Endothelial cell of umbilical vein (primary cell): ENCODE results near the gene CCSER1. TPM values are rescaled to one million over a fixed set of nuclear protein-coding genes. Genes with fewer than 3 reads are reported as not detected.

ENCODE experiments used
- BruUV-seq: library from RNA; stranded (reverse); fragments of 400-500 nt; replicated peaks from 2 replicates; lab custom pipeline; 2021; lab: Mats Ljungman, UMichigan
- CTCF ChIA-PET: fragments of 300-600, 350-600 bp; sonication (Branson Sonifier 250); formaldehyde crosslinking; loops from one replicate; lab custom pipeline; 2021; ENCODE audit warnings: antibody characterized with exemption, inconsistent platforms; lab: Charles Lee
- POLR2A ChIA-PET: fragments of 300-600, 350-600 bp; sonication (Branson Sonifier 250); formaldehyde crosslinking; loops from one replicate; lab custom pipeline; 2021; ENCODE audit warnings: antibody characterized with exemption, inconsistent platforms; lab: Charles Lee
- DNase-seq: peaks from one replicate; pipeline ENCODE4 v3.0.0-alpha.2; 2011; ENCODE audit warnings: low read depth, low spot score
- FAIRE-seq: peaks from 2 replicates; lab custom pipeline; 2011; peaks lifted over from hg19 to GRCh38; lab: Jason Lieb, UNC
- H2AFZ ChIP-seq: 2 replicates; pipeline ENCODE4 v1.6.0; 2012; ENCODE audit warnings: low read depth, low read length, control low read depth, inconsistent platforms
- H3K27ac ChIP-seq: 2 replicates; pipeline ENCODE4 v1.5.1; 2011; ENCODE audit warnings: low read depth, mild to moderate bottlenecking, control low read depth, low read length, moderate library complexity; ENCODE audit not compliant: insufficient read depth
- H3K27me3 ChIP-seq, 2 experiments: 2 replicates each; pipeline versions ENCODE4 v1.6.0 to v1.6.1; 2011; ENCODE audit warnings: low read length in 2 of 2, mixed read lengths in 1 of 2; ENCODE audit not compliant: control insufficient read depth in 2 of 2, insufficient read depth in 2 of 2
- H3K36me3 ChIP-seq, 2 experiments: 2 replicates in 1 of 2; 3 replicates in 1 of 2; pipeline ENCODE4 v1.5.1; 2011; ENCODE audit warnings: low read length in 2 of 2, mild to moderate bottlenecking in 1 of 2, moderate library complexity in 1 of 2; ENCODE audit not compliant: control insufficient read depth in 2 of 2, insufficient read depth in 2 of 2; ENCODE audit errors: extremely low read depth in 1 of 2
- H3K4me1 ChIP-seq: 3 replicates; pipeline ENCODE4 v1.5.1; 2011; ENCODE audit warnings: mild to moderate bottlenecking, low read length; ENCODE audit not compliant: control insufficient read depth, insufficient read depth; ENCODE audit errors: extremely low read depth
- H3K4me2 ChIP-seq: 2 replicates; pipeline ENCODE4 v1.6.1; 2011; ENCODE audit warnings: low read length, control low read depth, mixed read lengths; ENCODE audit not compliant: insufficient read depth
- H3K4me3 ChIP-seq, 3 experiments: fragments of 200-600 bp in 1 of 3; sonication (generic), shearing (Covaris generic) in 1 of 3; replicated peaks in 1 of 3; 2 replicates each; pipeline ENCODE4 v1.5.1; 2011 to 2016; ENCODE audit warnings: control low read depth in 3 of 3, low read length in 3 of 3, mild to moderate bottlenecking in 2 of 3, inconsistent platforms in 1 of 3, low read depth in 1 of 3, moderate library complexity in 1 of 3; ENCODE audit not compliant: insufficient read depth in 1 of 3
- H3K79me2 ChIP-seq: 2 replicates; pipeline ENCODE4 v1.6.0; 2012; ENCODE audit warnings: low read length, inconsistent platforms; ENCODE audit not compliant: control insufficient read depth, insufficient read depth
- H3K9ac ChIP-seq: replicated peaks from 2 replicates; pipeline ENCODE3; 2011; ENCODE audit warnings: low read length, control low read depth; ENCODE audit not compliant: insufficient read depth; ENCODE audit errors: extremely low read depth
- H3K9me1 ChIP-seq: replicated peaks from 3 replicates; pipeline ENCODE4 v1.6.0; 2011; ENCODE audit warnings: mild to moderate bottlenecking, low read length; ENCODE audit not compliant: control insufficient read depth, insufficient read depth; ENCODE audit errors: extremely low read depth
- H3K9me3 ChIP-seq: replicated peaks from 2 replicates; pipeline ENCODE4 v1.5.1; 2012; ENCODE audit warnings: low read length, inconsistent platforms; ENCODE audit not compliant: control insufficient read depth, insufficient read depth
- H4K20me1 ChIP-seq: replicated peaks from 2 replicates; pipeline ENCODE3; 2011; ENCODE audit warnings: mild to moderate bottlenecking, low read length; ENCODE audit not compliant: control insufficient read depth, insufficient read depth; ENCODE audit errors: extremely low read depth
- CTCF ChIP-seq, 2 donors: IDR thresholded peaks; 1 replicate in 1 of 2; 2 replicates in 1 of 2; pipeline ENCODE4 v1.5.1; 2011; ENCODE audit warnings: low read length in 2 of 2, mild to moderate bottlenecking in 2 of 2, moderate library complexity in 2 of 2, control low read depth in 1 of 2, inconsistent platforms in 1 of 2, low read depth in 1 of 2; ENCODE audit not compliant: insufficient read depth in 1 of 2; ENCODE audit errors: extremely low read depth in 1 of 2
- EZH2 ChIP-seq: IDR thresholded peaks from 2 replicates; pipeline ENCODE4 v1.6.1; 2012; ENCODE audit warnings: borderline replicate concordance, low read depth, mild to moderate bottlenecking, moderate library complexity, low read length, inconsistent platforms; ENCODE audit not compliant: severe bottlenecking
- FOS ChIP-seq: IDR thresholded peaks from 2 replicates; pipeline ENCODE4 v1.6.1; 2011; ENCODE audit warnings: mild to moderate bottlenecking, low read length, moderate library complexity, borderline replicate concordance; ENCODE audit not compliant: insufficient read depth
- GATA2 ChIP-seq: IDR thresholded peaks from 2 replicates; pipeline ENCODE4 v1.7.0; 2011; ENCODE audit warnings: low read depth, mild to moderate bottlenecking, moderate library complexity, mixed read lengths, low read length; ENCODE audit not compliant: insufficient read length, insufficient read depth
- JUN ChIP-seq: IDR thresholded peaks from 2 replicates; pipeline ENCODE4 v1.6.1; 2011; ENCODE audit warnings: borderline replicate concordance, low read depth; ENCODE audit not compliant: insufficient read length, insufficient read depth
- MAX ChIP-seq: IDR thresholded peaks from 2 replicates; pipeline ENCODE4 v1.6.1; 2011; ENCODE audit not compliant: insufficient read depth, insufficient read length
- MYC ChIP-seq: IDR thresholded peaks from one replicate; pipeline ENCODE4 v1.6.1; 2011; ENCODE audit warnings: mild to moderate bottlenecking, low read depth, low read length
- POLR2A ChIP-seq: IDR thresholded peaks from 2 replicates; pipeline ENCODE4 v1.6.1; 2012; ENCODE audit warnings: low read depth, mild to moderate bottlenecking, control low read depth, low read length
- POLR2AphosphoS5 ChIP-seq: IDR thresholded peaks from 2 replicates; pipeline ENCODE4 v1.6.1; 2012; ENCODE audit warnings: low read depth, mild to moderate bottlenecking, control low read depth, low read length, moderate library complexity; ENCODE audit not compliant: insufficient read depth
- dilution Hi-C: fragments of 300-500 bp; cut with MboI; formaldehyde crosslinking; loops from one replicate; pipeline ENCODE4 v1.15.0; 2019; ENCODE audit warnings: low sequenced_read_pairs; ENCODE audit not compliant: extremely low pct_ligation_motif_present
- intact Hi-C: fragments of 100-400 bp; cut with micrococcal nuclease; formaldehyde crosslinking; loops from one replicate; pipeline ENCODE4 v1.10.0; 2022
- polyA plus RNA-seq, 4 experiments: library from polyadenylated mRNA; depleted of rRNA in 3 of 4; stranded (reverse) in 3 of 4; unstranded in 1 of 4; fragments of >200 nt; gene quantifications; 2 replicates each; pipeline versions ENCODE4 v1.2.1 to v1.2.3, GENCODE V29; 2011 to 2012; ENCODE audit warnings: missing spikeins in 1 of 4
- total RNA-seq: library from RNA; stranded (reverse); gene quantifications from 2 replicates; pipeline ENCODE4 v1.2.3, GENCODE V29; 2021

The CCSER1 gene
- total and polyA plus RNA-seq, 2 donors (not counting 3 experiments of a cell fraction or from before 2014, with no cell fraction given) = 0.11 to 1.8 TPM

- intact Hi-C loops (no loop called here), dilution Hi-C loops (no loop called here)
- H3K9ac ChIP-seq = no peak overlapping the region
- no peak for TF ChIP-seq FOS
- TF ChIP-seq MYC = no peak
- no peak for TF ChIP-seq POLR2A
- no peak for TF ChIP-seq MAX
- TF ChIP-seq CTCF (IDR thresholded peaks at IDR 0.05; ENCODE audit: extremely low read depth in 1 of 2, insufficient read depth in 1 of 2, low read depth in 1 of 2, low read length in 2 of 2) = no peak
- no peak for TF ChIP-seq EZH2
- TF ChIP-seq JUN = no peak
- no peak for TF ChIP-seq POLR2AphosphoS5
- TF ChIP-seq GATA2 = no peak
- H3K4me3 ChIP-seq = no peak overlapping the region
- H3K9me3 ChIP-seq = no peaks in the 10 kb centered on the region
- H3K4me1 ChIP-seq = no peaks in the 10 kb centered on the region
- H3K27ac ChIP-seq = no peak overlapping the region
- no peaks in the 10 kb centered on the region for H3K36me3 ChIP-seq
- POLR2A ChIA-PET = no interaction called here
- CTCF ChIA-PET = interaction anchor here (1.2 kb wide), 1 partner anchor 20 kb away, joined by 3 read pairs; no protein-coding TSS in a partner anchor
- no peaks in the 10 kb centered on the region for H3K9me1 ChIP-seq
- FAIRE-seq (no peak), DNase-seq (no peak)
- no peaks in the 10 kb centered on the region for H3K27me3 ChIP-seq
- H3K79me2 ChIP-seq = no peaks in the 10 kb centered on the region
- no peak overlapping the region for H2AFZ ChIP-seq
- BruUV-seq = no TSS peak
- no peak overlapping the region for H3K4me2 ChIP-seq
- no peaks in the 10 kb centered on the region for H4K20me1 ChIP-seq
Observed at GRCh38 chr4:90486346-90486745, 359.2 kb downstream of the CCSER1 start.
